Medulla oblongata (tissue), 1 donor: ENCODE results near the gene SLC16A3.
"Not testable (repeated sequence)": the region's sequence is repeated elsewhere in the genome, so short reads cannot be mapped to it uniquely, and the experiment has no call there.

ENCODE experiments used
- DNase-seq: peaks from one replicate; pipeline ENCODE4 v3.0.0-alpha.2; 2015; ENCODE audit errors: extremely low spot score

SLC16A3 gene

GRCh38 chr17:82246365-82247181 lies 17.7 kb downstream of the SLC16A3 start:
- DNase-seq: no peak

GRCh38 chr17:82247182-82247823 lies 18.5 kb downstream of the SLC16A3 start:
- no peak for DNase-seq

GRCh38 chr17:82247856-82248671 lies 19.2 kb downstream of the SLC16A3 start:
- DNase-seq: no peak

- no peak for DNase-seq
Observed at GRCh38 chr17:82248815-82249674, 20.2 kb downstream of the SLC16A3 start.

- DNase-seq: no peak
Observed at GRCh38 chr17:82249896-82250581, 21.2 kb downstream of the SLC16A3 start.

GRCh38 chr17:82250868-82251500 lies 22.1 kb downstream of the SLC16A3 start:
- no peak for DNase-seq

- DNase-seq: no peak
Observed at GRCh38 chr17:82252511-82253178, 23.8 kb downstream of the SLC16A3 start.

- no peak for DNase-seq
Observed at GRCh38 chr17:82253179-82253544, 24.3 kb downstream of the SLC16A3 start.

GRCh38 chr17:82254096-82254495 lies 25.3 kb downstream of the SLC16A3 start:
- not testable (repeated sequence) for DNase-seq

- DNase-seq: not testable (repeated sequence)
Observed at GRCh38 chr17:82254746-82255145, 25.9 kb downstream of the SLC16A3 start.

GRCh38 chr17:82255402-82255972 lies 26.6 kb downstream of the SLC16A3 start:
- no peak for DNase-seq

GRCh38 chr17:82256242-82256885 lies 27.5 kb downstream of the SLC16A3 start:
- no peak for DNase-seq

GRCh38 chr17:82257473-82257872 lies 28.6 kb downstream of the SLC16A3 start:
- peak; percentile 84 for DNase-seq

GRCh38 chr17:82258555-82258954 lies 29.7 kb downstream of the SLC16A3 start:
- DNase-seq: no peak

- DNase-seq: not testable (repeated sequence)
Observed at GRCh38 chr17:82259972-82260961, 31.4 kb downstream of the SLC16A3 start.

GRCh38 chr17:82262344-82262743 lies 33.5 kb downstream of the SLC16A3 start:
- no peak for DNase-seq

- no peak for DNase-seq
Observed at GRCh38 chr17:82263641-82264040, 34.8 kb downstream of the SLC16A3 start.

- no peak for DNase-seq
Observed at GRCh38 chr17:82266142-82266541, 37.3 kb downstream of the SLC16A3 start.
